Stimulated activated CD8-positive, alpha-beta memory T cell treated with anti-CD3 and anti-CD28 coated beads, Interleukin-7, amount 100 ng/mL, for 48 hours (primary cell): Measurements from ENCODE around the gene VWA5A.
"Not testable (repeated sequence)": the region's sequence is repeated elsewhere in the genome, so short reads cannot be mapped to it uniquely, and the experiment has no call there.

ENCODE experiments used
- DNase-seq, 2 donors: peaks; one replicate each; pipeline ENCODE4 v3.0.0-alpha.2; 2020; ENCODE audit warnings: low read depth in 1 of 2; ENCODE audit errors: extremely low read depth in 1 of 2

Gene VWA5A

DNA sequence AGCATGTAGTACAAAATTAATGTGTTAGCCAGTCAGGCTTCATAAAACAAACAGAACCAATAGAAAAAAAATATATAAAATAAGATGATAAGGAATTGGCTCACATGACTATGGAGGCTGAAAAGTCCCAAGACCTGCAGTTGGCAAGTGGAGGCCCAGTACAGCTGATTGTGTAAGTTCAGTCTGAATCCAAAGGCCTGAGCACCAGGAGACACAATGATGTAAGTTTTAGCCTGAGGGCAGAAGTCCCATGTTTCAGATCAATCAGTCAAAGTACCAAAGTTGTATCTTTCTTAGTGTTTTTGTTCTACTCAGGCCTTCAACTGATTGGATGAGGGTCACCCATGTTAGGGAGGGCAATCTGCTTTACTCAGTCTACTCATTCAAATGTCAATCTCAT, 53.5 kb downstream of the VWA5A start:
- no peak for DNase-seq

DNA sequence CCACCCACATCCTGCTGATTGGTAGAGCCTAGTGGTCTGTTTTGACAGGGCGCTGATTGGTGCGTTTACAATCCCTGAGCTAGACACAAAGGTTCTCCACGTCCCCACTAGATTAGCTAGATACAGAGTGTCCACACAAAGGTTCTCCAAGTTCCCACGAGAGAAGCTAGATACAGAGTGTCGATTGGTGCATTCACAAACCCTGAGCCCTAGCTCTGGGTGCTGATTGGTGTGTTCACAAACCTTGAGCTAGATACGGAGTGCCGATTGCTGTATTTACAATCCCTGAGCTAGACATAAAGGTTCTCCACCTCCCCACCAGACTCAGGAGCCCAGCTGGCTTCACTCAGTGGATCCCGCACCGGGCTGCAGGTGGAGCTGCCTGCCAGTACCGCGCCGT, 55.1 kb downstream of the VWA5A start:
- not testable (repeated sequence) for DNase-seq

DNA sequence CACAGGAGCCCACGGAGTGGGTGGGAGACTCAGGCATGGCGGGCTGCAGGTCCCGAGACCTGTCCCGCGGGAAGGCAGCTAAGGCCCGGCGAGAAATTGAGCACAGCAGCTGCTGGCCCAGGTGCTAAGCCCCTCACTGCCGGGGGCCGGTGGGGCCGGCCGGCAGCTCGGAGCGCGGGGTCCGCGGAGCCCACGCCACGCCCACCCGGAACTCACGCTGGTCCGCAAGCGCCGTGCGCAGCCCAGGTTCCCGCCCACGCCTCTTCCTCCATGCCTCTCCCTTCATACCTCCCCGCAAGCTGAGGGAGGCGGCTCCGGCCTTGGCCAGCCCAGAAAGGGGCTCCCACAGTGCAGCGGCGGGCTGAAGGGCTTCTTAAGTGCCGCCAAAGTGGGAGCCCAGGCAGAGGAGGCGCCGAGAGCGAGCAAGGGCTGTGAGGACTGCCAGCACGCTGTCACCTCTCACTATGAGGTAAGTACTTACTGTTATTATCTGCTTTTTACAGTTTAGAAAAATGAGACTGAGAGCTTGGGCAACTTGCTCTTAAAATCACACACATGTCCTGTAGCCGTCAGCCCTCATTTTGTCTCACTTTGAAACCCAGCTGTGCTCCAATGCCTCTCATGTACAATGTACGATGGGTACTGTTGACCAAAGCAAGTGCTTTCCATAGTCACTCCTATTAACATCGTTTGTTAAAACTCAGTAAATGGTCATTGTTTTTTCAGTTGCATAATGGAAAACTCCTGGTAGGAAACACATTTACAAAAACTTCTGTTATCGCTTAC, 55.7 kb downstream of the VWA5A start:
- DNase-seq = no peak

DNA sequence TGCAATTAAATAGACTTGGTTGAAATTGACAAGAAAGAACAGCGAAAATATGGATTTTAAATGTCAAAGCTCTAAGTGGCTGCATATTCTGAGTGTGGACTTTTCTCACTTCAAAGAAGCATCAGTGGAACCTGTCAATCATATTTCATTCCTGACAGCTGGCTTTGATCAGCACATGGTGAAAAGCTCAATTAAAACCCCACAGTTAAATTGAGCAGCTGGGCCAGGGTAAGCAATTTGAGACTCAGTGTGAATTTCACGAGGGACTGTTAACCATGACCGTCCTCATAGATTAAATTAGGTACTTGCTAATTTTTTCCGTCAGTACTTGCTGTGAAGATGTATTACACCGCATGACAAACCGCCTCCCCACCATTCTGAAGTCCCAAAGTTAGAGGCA, 56.9 kb downstream of the VWA5A start:
- no peak for DNase-seq

DNA sequence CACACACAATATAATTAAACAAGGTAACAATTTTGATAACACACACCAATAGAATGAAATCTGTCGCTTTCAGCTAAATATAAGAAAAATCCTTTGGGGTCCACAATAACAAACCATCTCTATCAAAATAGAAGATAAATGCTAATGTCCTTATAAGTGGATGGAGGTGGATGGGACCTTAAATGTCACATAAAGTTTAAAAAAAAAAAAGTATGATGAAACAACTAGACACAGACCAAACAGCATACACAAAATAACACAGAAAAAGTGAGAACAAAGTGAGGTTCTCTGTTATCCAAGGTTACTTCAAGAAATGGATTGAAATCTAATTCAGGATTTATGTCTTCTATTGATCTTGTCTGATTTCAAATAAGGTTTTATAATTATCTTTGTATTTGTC, 57.3 kb downstream of the VWA5A start:
- no peak for DNase-seq

DNA sequence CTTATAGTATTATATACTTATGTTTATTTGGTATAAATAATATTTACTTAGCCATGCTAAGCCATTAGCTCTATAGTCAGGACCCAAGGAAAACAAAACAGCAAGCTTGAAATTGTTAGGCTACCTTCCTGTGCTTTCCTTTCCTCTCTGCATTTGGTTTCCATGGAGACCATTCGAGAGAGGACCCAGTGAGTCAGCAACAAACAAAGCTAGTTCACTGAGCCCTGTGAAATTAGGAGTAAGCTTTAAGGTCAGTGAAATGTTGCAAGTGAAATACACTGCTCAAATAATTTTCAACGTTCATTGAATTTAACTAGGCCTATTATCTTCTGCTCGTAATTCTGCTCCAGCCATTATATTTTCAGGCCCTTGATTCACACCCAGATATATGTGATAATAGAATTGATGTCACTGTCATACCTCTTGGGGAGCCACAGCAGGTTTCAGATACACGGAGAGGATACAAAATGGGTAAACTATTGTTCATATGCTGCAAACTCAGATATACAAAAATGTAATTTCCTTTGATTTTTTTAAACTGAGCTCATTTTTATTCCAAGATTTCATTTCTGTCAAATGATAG, 58.8 kb downstream of the VWA5A start:
- DNase-seq = no peak

DNA sequence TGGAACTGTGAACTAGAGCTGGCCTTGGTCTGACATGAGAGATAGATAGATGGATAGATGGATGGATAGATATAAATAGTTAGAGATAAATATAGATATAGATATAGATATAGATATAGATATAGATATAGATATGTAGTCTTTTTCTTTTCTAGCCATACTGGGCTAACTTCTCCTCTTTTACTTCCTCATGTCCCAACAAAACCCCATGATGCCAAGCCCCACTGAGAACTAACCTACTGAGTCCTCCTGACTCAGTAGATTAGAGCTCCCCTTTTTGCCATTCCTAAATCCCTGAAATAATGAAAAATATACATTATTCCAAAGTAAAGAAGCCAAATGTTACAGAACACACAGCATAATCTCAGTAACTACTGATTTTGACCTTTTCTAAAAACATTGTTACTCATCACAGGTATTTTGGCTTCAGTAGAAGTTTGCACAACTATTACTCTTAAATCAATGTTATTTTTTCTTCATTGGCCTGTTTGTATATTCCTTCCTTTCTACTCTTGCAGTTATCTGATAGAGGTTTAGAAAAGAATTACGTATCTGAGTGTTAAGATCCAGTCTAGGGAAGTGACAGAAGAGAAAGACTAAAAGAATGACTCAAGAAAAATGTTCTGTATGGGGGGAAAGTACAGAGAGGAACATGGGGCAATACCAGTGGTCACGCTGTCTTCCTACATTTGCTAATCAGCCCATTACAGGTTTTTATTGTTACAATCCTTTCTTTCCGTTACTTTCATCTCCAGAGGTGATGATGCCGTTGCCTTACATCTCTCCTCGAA, 61.9 kb downstream of the VWA5A start:
- DNase-seq = no peak

DNA sequence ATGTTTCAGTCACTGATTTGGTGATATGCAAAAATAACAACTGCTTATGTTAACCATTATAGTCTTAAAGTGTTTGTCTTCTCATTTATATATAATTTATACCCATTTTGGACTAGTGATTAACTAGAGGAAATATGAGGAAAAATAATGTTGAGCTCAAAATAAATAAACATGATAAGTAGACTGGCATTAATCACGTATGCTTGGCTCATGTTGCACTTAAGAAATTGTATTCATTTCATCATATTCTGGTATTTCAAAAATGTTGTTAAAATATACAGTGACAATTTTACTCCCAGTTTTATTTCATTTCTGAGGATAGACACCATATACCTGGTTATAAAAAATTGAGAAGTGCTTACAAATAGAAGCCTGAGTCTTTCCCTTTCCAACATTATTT, 64.1 kb downstream of the VWA5A start:
- DNase-seq = no peak

DNA sequence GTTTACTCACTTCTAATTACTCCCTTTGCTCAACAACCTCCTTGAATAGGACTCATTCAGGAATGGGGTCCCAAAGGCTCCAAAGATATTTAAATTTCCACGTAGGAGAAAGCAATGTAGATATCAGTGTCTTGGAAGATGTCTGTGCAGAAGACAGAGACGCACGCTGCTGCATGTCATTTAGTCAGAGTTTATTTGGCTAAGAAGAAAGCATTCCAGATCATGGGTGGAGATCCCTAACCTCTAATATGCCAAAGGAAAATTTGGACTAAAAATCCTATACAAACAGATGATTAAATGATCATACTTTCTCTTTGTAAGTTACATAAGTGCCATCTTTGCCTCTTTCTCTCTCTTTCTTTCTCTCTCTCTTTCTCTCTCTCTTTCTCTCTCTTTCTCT, 67.8 kb downstream of the VWA5A start, which contains the start of gene OR10D3:
TSS of gene OR10D3 (plus strand) at position 278 of the 400 bp plus-strand sequence. CDS start 1,925 bp downstream, outside the sequence.
- no peak for DNase-seq

DNA sequence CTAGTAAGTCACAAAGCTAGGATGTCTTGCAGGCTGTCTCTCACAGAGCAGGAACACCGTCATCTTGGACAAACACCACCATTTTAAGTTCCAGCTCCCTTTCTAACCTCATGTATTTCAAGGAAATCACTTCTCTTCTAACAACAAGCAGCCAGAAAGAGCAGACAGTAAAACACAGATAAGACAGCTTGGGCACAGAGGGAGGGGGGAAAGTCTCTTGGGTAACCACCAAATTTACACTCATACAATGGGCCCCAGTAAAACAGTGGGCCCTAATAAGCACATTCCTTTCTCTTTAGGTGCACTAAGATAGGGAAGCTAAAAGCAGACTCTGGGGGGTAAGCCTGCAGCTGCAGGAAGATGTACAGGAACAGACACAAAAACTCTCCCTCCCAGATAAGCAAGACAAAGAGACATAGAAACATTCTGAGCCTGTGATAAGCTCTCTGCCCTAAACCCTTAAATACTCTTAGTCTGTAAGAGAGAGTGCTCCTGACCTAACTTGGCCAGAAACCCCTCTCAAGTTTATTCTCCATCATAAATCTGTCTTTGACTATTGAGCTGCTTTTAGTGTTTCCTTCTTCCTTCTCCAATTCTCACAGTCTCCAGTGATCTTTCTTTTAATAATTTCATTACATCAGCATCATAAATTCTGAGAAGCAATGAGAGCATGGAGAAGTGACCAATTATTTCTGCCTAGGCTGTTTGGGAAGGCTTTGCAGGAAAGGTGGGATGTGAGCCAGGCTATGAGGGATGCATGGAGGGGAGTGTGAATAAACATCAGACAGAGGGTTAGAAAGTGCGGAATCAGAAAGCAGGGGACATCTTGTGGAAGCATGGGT, 75.3 kb downstream of the VWA5A start:
- DNase-seq = no peak

DNA sequence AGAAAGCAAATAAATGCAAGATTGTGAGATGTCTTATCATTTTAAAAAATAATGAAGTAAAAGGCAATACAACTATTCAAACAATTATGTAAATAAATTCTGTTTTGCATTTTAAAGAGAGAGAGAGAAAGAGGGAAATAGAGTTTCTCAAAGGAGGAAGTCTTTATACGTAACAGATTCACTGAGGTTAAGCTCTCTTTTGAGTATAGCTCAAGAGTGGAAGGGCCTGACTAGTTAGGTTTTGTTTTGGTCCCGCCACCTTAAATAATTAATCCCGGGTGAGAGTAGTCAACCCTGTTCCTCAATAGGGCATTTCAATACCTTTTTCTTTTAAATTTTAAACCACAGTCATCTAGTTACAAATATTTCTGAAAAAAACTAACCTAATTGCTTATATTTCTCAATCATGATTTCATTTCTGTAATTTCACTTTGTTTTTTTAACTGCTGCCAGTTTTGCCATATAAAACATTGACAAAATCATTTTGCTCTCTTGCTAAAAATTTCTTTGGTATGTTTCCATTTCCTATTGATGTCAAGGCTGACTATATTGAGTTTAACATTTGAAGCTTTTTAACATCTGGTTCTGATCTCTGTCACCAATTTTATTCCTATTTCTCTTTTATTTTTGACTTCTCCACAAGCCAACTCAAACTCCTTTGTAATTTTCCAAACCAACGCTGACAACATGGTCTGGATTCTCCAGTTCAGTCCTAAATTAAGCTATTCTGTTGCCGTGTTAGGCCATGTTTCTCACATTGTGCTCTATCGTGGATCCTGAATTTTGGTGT, 78.2 kb downstream of the VWA5A start:
- DNase-seq = no peak

DNA sequence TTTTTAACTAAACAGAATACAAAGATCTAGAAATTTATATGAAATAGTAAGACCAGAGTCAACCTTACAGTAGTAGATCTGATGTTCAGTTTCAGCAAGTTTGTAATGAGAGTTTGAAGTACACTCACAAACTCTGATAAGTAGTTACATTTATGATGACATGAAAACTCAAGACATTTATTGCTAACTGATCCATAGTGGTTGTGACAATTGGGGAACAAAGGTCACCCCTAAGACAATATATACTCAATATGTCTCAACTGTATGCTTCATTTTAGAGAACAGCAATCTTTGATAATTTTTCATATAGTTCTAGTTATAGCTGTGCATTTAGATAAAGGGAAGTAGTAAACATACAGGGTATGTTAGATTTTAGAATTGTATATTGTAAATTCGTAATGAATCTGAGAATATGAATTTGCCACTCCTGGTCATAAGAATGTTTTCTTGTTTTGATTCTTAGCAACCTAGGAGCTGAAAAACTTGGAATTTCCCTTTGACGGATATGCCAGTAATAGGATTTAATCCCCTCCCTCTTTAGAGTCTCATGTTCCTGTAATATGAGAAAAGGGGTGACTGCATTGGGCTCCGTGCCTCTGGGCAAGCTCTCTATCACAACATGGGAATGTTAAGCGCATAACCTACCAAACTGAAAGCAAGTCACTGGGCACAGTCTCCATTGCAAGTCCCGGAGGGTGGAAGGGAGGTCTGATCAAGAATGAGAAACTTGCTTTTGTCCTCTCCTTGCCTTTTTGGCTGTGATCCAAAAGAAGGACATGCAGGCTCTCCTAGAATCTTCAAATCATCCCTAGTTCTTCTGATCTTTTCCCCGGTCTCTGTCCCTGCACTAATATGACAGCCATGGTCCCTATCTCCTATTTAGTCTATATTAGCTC, 79.3 kb downstream of the VWA5A start:
- DNase-seq = no peak

DNA sequence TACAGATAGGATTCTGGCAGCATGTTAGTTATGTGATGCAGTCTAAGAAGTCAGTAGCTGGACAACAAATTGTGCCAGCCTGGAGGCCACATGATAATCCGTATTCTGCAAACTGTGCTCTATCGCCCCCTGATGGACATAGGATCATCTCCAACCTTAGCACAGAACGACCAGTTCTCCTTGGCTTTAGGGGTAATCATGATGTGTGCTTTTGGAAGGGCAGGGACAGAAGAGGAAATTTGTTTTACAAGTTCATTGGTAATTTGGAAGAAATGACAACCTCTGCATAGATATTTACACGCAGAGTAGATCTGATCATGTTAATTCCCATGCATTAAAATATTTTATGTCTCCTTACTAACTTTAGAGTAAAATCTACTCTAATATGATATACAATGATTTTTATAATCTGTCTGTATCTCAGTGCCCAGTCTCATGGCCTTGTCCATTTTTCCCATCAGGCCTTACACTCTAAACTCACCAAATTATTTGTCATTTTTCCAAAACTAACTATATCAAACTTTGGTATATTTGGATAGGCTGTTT, 80.0 kb downstream of the VWA5A start:
- peak in 1 of 2 donors; percentile 9 for DNase-seq
